Caco-2 (cell line): ENCODE results near the gene BLTP3A. TPM values are rescaled to one million over a fixed set of nuclear protein-coding genes. Genes with fewer than 3 reads are reported as not detected.

Experiments used
- BruUV-seq: library from RNA; stranded (reverse); fragments of 400-500 nt; replicated peaks from 2 replicates; lab custom pipeline; 2021; lab: Mats Ljungman, UMichigan
- CTCF ChIA-PET: fragments of 300-600 bp; sonication (Branson Sonifier 250); formaldehyde crosslinking; loops from one replicate; lab custom pipeline; 2022; ENCODE audit warnings: antibody characterized with exemption; lab: Charles Lee
- POLR2A ChIA-PET: fragments of 300-600 bp; sonication (Branson Sonifier 250); formaldehyde crosslinking; loops from one replicate; lab custom pipeline; 2022; ENCODE audit warnings: antibody characterized with exemption; lab: Charles Lee
- DNase-seq, 2 experiments: peaks; one replicate each; pipeline versions ENCODE4 v3.0.0 to v3.0.0-alpha.2; 2020 to 2022
- H3K27me3 ChIP-seq: replicated peaks from 2 replicates; pipeline ENCODE4 v1.6.0; 2011; ENCODE audit warnings: low read length; ENCODE audit not compliant: control insufficient read depth, insufficient read depth
- H3K36me3 ChIP-seq: 2 replicates; pipeline ENCODE4 v1.5.1; 2011; ENCODE audit warnings: low read length; ENCODE audit not compliant: control insufficient read depth, insufficient read depth
- H3K4me1 ChIP-seq: fragments of 250-450 bp; sonication (Bioruptor Pico); 2 replicates; pipeline ENCODE4 v1.5.1; 2020; ENCODE audit warnings: mild to moderate bottlenecking
- H3K4me3 ChIP-seq: 2 replicates; pipeline ENCODE4 v1.5.1; 2011; ENCODE audit warnings: low read depth, mild to moderate bottlenecking, control low read depth, low read length
- H3K9me3 ChIP-seq: fragments of 250-450 bp; sonication (Bioruptor Pico); 2 replicates; pipeline ENCODE4 v1.5.1; 2020; ENCODE audit warnings: mild to moderate bottlenecking, moderate library complexity
- H3K27ac Mint-ChIP-seq: one replicate; pipeline ENCODE4 v1.8.0; 2022; ENCODE audit warnings: mixed read lengths; ENCODE audit not compliant: unreplicated experiment
- H3K27me3 Mint-ChIP-seq: one replicate; pipeline ENCODE4 v1.8.0; 2022; ENCODE audit warnings: mixed read lengths; ENCODE audit not compliant: insufficient read depth, unreplicated experiment
- H3K36me3 Mint-ChIP-seq: one replicate; pipeline ENCODE4 v1.8.0; 2022; ENCODE audit warnings: mild to moderate bottlenecking, mixed read lengths; ENCODE audit not compliant: insufficient read depth, unreplicated experiment
- H3K4me1 Mint-ChIP-seq: one replicate; pipeline ENCODE4 v1.8.0; 2022; ENCODE audit warnings: low read depth, mixed read lengths; ENCODE audit not compliant: unreplicated experiment
- H3K4me3 Mint-ChIP-seq: one replicate; pipeline ENCODE4 v1.8.0; 2022; ENCODE audit warnings: mild to moderate bottlenecking, moderate library complexity, mixed read lengths; ENCODE audit not compliant: unreplicated experiment
- H3K9me3 Mint-ChIP-seq: one replicate; pipeline ENCODE4 v1.8.0; 2022; ENCODE audit warnings: mixed read lengths; ENCODE audit not compliant: unreplicated experiment
- CTCF ChIP-seq, 2 experiments: fragments of 200-600 bp in 1 of 2; IDR thresholded peaks; 1 replicate in 1 of 2; 2 replicates in 1 of 2; pipeline versions ENCODE4 v1.5.1 to v1.8.0; 2011 to 2022; ENCODE audit warnings: antibody characterized with exemption in 1 of 2, control low read depth in 1 of 2, inconsistent platforms in 1 of 2, low read depth in 1 of 2, low read length in 1 of 2, mild to moderate bottlenecking in 1 of 2, moderate library complexity in 1 of 2; ENCODE audit not compliant: insufficient read depth in 1 of 2, severe bottlenecking in 1 of 2, unreplicated experiment in 1 of 2
- intact Hi-C: fragments of 100-400 bp; cut with micrococcal nuclease; formaldehyde crosslinking; loops from one replicate; pipeline ENCODE4 v1.10.0; 2022; ENCODE audit not compliant: unreplicated experiment
- total RNA-seq: library from RNA; stranded (reverse); gene quantifications from 2 replicates; pipeline ENCODE4 v1.2.3, GENCODE V29; 2022

Gene BLTP3A
- total RNA-seq, 1 experiment from 2014 or later: 41.6 TPM

GRCh38 chr6:34793877-34794276, 2.0 kb downstream of the BLTP3A start:
- peaks cover 27% of the 10 kb centered on the region for H3K36me3 Mint-ChIP-seq
- TF ChIP-seq CTCF (IDR thresholded peaks at IDR 0.05; ENCODE audit: insufficient read depth in 1 of 2, low read depth in 1 of 2, low read length in 1 of 2, severe bottlenecking in 1 of 2, unreplicated experiment in 1 of 2): no peak
- intact Hi-C loops: loop anchor here (5.0 kb wide), 1 partner anchor 37 kb away; the partner anchor contains the start of gene SNRPC
- Histone ChIP-seq H3K9me3 (no peaks in the 10 kb centered on the region), H3K4me1 (peaks cover 41% of the 10 kb centered on the region), H3K36me3 (no peaks in the 10 kb centered on the region; the same call in 1 of the 2 replicates), H3K4me3 (no peak overlapping the region), H3K27me3 (no peaks in the 10 kb centered on the region)
- no peak overlapping the region for H3K27ac Mint-ChIP-seq
- DNase-seq: no peak
- peak overlapping the region; percentile 97 for H3K4me3 Mint-ChIP-seq
- no peaks in the 10 kb centered on the region for H3K9me3 Mint-ChIP-seq
- POLR2A ChIA-PET: no interaction called here
- H3K27me3 Mint-ChIP-seq: no peaks in the 10 kb centered on the region
- CTCF ChIA-PET: no interaction called here
- H3K4me1 Mint-ChIP-seq: peaks cover 9% of the 10 kb centered on the region
- BruUV-seq: no TSS peak

DNA sequence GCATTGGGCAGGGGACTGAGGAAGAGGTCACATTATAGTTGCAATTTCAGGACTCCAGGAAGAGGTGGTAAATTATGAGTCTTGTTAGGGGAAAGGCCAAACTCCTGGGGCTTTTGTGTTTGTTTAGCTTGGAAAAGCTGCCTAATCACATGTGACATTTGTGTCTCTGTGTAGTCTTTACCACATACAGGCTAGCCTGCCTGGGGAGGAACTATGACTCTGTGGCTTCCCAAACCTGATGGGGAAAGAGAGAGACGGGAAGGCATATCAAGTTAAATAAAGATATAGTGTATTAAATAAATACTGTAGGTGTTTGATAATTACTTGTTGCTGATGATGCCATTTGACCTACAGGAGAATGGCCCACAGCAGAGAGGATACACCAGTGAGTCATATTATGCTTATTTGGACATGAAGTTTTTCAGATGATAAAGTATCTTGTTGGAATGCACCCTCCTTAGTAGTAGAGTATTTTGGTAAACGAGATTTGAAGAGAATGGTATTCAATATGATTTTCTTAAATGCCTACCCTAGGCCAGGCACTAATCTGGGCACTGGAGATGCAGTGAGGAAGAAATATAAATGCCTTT, 4.0 kb downstream of the BLTP3A start:
- no peaks in the 10 kb centered on the region for H3K9me3 ChIP-seq
- DNase-seq: no peak
- H3K4me3 ChIP-seq: no peak overlapping the region
- Mint-ChIP-seq H3K27me3 (no peaks in the 10 kb centered on the region), H3K9me3 (no peaks in the 10 kb centered on the region), H3K4me3 (peak overlapping the region; percentile 11), H3K4me1 (peaks cover 16% of the 10 kb centered on the region), H3K36me3 (peaks cover 27% of the 10 kb centered on the region), H3K27ac (peak overlapping the region; percentile 42)
- BruUV-seq: no TSS peak
- TF ChIP-seq CTCF (IDR thresholded peaks at IDR 0.05; ENCODE audit: insufficient read depth in 1 of 2, low read depth in 1 of 2, low read length in 1 of 2, severe bottlenecking in 1 of 2, unreplicated experiment in 1 of 2): no peak
- intact Hi-C loops: no loop called here
- no peaks in the 10 kb centered on the region; the same call in 1 of the 2 replicates for H3K36me3 ChIP-seq
- ChIA-PET CTCF (no interaction called here), POLR2A (no interaction called here)
- H3K4me1 ChIP-seq: peaks cover 53% of the 10 kb centered on the region
- no peaks in the 10 kb centered on the region for H3K27me3 ChIP-seq

- TF ChIP-seq CTCF (IDR thresholded peaks at IDR 0.05; ENCODE audit: insufficient read depth in 1 of 2, low read depth in 1 of 2, low read length in 1 of 2, severe bottlenecking in 1 of 2, unreplicated experiment in 1 of 2): no peak
- Mint-ChIP-seq H3K9me3 (no peaks in the 10 kb centered on the region), H3K4me3 (no peak overlapping the region), H3K27ac (no peak overlapping the region), H3K36me3 (peaks cover 6% of the 10 kb centered on the region), H3K27me3 (no peaks in the 10 kb centered on the region), H3K4me1 (peaks cover 16% of the 10 kb centered on the region)
- Histone ChIP-seq H3K9me3 (no peaks in the 10 kb centered on the region), H3K4me1 (peaks cover 62% of the 10 kb centered on the region), H3K27me3 (no peaks in the 10 kb centered on the region), H3K36me3 (no peaks in the 10 kb centered on the region; the same call in 1 of the 2 replicates), H3K4me3 (no peak overlapping the region)
- CTCF ChIA-PET: no interaction called here
- BruUV-seq: no TSS peak
- intact Hi-C loops: no loop called here
- DNase-seq: no peak
- POLR2A ChIA-PET: no interaction called here
Observed at GRCh38 chr6:34798057-34798456, 6.2 kb downstream of the BLTP3A start.
